Measurements from ENCODE around the gene SLC5A7.

The SLC5A7 gene

GRCh38 chr2:108022628-108023027 is 36.3 kb downstream of the SLC5A7 start:
- Histone ChIP-seq H3K27ac (ENCODE audit: low read length) (no peak overlapping the region), H3K9ac (ENCODE audit: low read length in 2 of 2) (no peak overlapping the region), H3K27me3 (ENCODE audit: control insufficient read depth in 1 of 2, insufficient read depth in 2 of 2, low read length in 2 of 2) (no peaks in the 10 kb centered on the region), H3K4me3 (ENCODE audit: low read length in 2 of 2) (no peak overlapping the region), H3K4me1 (ENCODE audit: control insufficient read depth, insufficient read depth, low read length) (no peaks in the 10 kb centered on the region), H3K9me3 (ENCODE audit: control insufficient read depth in 2 of 2, low read length in 2 of 2) (peaks cover 0 to 2% of the 10 kb centered on the region in 2 donors), H3K36me3 (ENCODE audit: control insufficient read depth in 2 of 2, insufficient read depth in 2 of 2, low read length in 2 of 2) (no peaks in the 10 kb centered on the region)

- Histone ChIP-seq H3K4me1 (ENCODE audit: control insufficient read depth, insufficient read depth, low read length) (no peaks in the 10 kb centered on the region), H3K36me3 (ENCODE audit: control insufficient read depth in 2 of 2, insufficient read depth in 2 of 2, low read length in 2 of 2) (no peaks in the 10 kb centered on the region), H3K4me3 (ENCODE audit: low read length in 2 of 2) (no peak overlapping the region), H3K27ac (ENCODE audit: low read length) (no peak overlapping the region), H3K27me3 (ENCODE audit: control insufficient read depth in 1 of 2, insufficient read depth in 2 of 2, low read length in 2 of 2) (no peaks in the 10 kb centered on the region), H3K9me3 (ENCODE audit: control insufficient read depth in 2 of 2, low read length in 2 of 2) (peaks cover 0 to 2% of the 10 kb centered on the region in 2 donors), H3K9ac (ENCODE audit: low read length in 2 of 2) (no peak overlapping the region)
Measured at GRCh38 chr2:108023776-108024175, 37.5 kb downstream of the SLC5A7 start.

- no peak overlapping the region for H3K27ac ChIP-seq (ENCODE audit: low read length)
Measured at GRCh38 chr2:108026092-108026794, 39.9 kb downstream of the SLC5A7 start.

GRCh38 chr2:108029496-108029895 is 43.2 kb downstream of the SLC5A7 start:
- no peak overlapping the region for H3K9ac ChIP-seq (ENCODE audit: low read length in 2 of 2)
- H3K36me3 ChIP-seq (ENCODE audit: control insufficient read depth in 2 of 2, insufficient read depth in 2 of 2, low read length in 2 of 2): no peaks in the 10 kb centered on the region
- H3K27me3 ChIP-seq (ENCODE audit: control insufficient read depth in 1 of 2, insufficient read depth in 2 of 2, low read length in 2 of 2): no peaks in the 10 kb centered on the region
- H3K27ac ChIP-seq (ENCODE audit: low read length): no peak overlapping the region
- H3K4me1 ChIP-seq (ENCODE audit: control insufficient read depth, insufficient read depth, low read length): no peaks in the 10 kb centered on the region
- H3K9me3 ChIP-seq (ENCODE audit: control insufficient read depth in 2 of 2, low read length in 2 of 2): peaks cover 0 to 3% of the 10 kb centered on the region in 2 donors
- no peak overlapping the region for H3K4me3 ChIP-seq (ENCODE audit: low read length in 2 of 2)

More at GRCh38 chr2:108026092-108026794, 39.9 kb downstream of the SLC5A7 start:
- peaks cover 2 to 3% of the 10 kb centered on the region in 2 donors for H3K9me3 ChIP-seq (ENCODE audit: control insufficient read depth in 2 of 2, low read length in 2 of 2)
- no peak overlapping the region for H3K9ac ChIP-seq (ENCODE audit: low read length in 2 of 2)
- H3K27me3 ChIP-seq (ENCODE audit: control insufficient read depth in 1 of 2, insufficient read depth in 2 of 2, low read length in 2 of 2): no peaks in the 10 kb centered on the region
- H3K4me1 ChIP-seq (ENCODE audit: control insufficient read depth, insufficient read depth, low read length): no peaks in the 10 kb centered on the region
- H3K36me3 ChIP-seq (ENCODE audit: control insufficient read depth in 2 of 2, insufficient read depth in 2 of 2, low read length in 2 of 2): no peaks in the 10 kb centered on the region
- H3K4me3 ChIP-seq (ENCODE audit: low read length in 2 of 2): no peak overlapping the region

- no peak overlapping the region for H3K9ac ChIP-seq (ENCODE audit: low read length in 2 of 2)
- H3K36me3 ChIP-seq (ENCODE audit: control insufficient read depth in 2 of 2, insufficient read depth in 2 of 2, low read length in 2 of 2): no peaks in the 10 kb centered on the region
- peaks cover 0 to 3% of the 10 kb centered on the region in 2 donors for H3K9me3 ChIP-seq (ENCODE audit: control insufficient read depth in 2 of 2, low read length in 2 of 2)
- H3K27me3 ChIP-seq (ENCODE audit: control insufficient read depth in 1 of 2, insufficient read depth in 2 of 2, low read length in 2 of 2): no peaks in the 10 kb centered on the region
- H3K4me1 ChIP-seq (ENCODE audit: control insufficient read depth, insufficient read depth, low read length): no peaks in the 10 kb centered on the region
- H3K27ac ChIP-seq (ENCODE audit: low read length): no peak overlapping the region
- H3K4me3 ChIP-seq (ENCODE audit: low read length in 2 of 2): no peak overlapping the region
Measured at GRCh38 chr2:108029912-108030311, 43.6 kb downstream of the SLC5A7 start.

- no peak overlapping the region for H3K27ac ChIP-seq (ENCODE audit: low read length)
- H3K4me3 ChIP-seq (ENCODE audit: low read length in 2 of 2): no peak overlapping the region
- H3K4me1 ChIP-seq (ENCODE audit: control insufficient read depth, insufficient read depth, low read length): no peaks in the 10 kb centered on the region
- no peaks in the 10 kb centered on the region for H3K27me3 ChIP-seq (ENCODE audit: control insufficient read depth in 1 of 2, insufficient read depth in 2 of 2, low read length in 2 of 2)
- no peak overlapping the region for H3K9ac ChIP-seq (ENCODE audit: low read length in 2 of 2)
- H3K9me3 ChIP-seq (ENCODE audit: control insufficient read depth in 2 of 2, low read length in 2 of 2): peaks cover 0 to 3% of the 10 kb centered on the region in 2 donors
- no peaks in the 10 kb centered on the region for H3K36me3 ChIP-seq (ENCODE audit: control insufficient read depth in 2 of 2, insufficient read depth in 2 of 2, low read length in 2 of 2)
Measured at GRCh38 chr2:108031471-108031941, 45.2 kb downstream of the SLC5A7 start.

GRCh38 chr2:108034843-108035242 is 48.5 kb downstream of the SLC5A7 start:
- Histone ChIP-seq H3K4me1 (ENCODE audit: control insufficient read depth, insufficient read depth, low read length) (no peaks in the 10 kb centered on the region), H3K36me3 (ENCODE audit: control insufficient read depth in 2 of 2, insufficient read depth in 2 of 2, low read length in 2 of 2) (no peaks in the 10 kb centered on the region), H3K9ac (ENCODE audit: low read length in 2 of 2) (no peak overlapping the region), H3K9me3 (ENCODE audit: control insufficient read depth in 2 of 2, low read length in 2 of 2) (peaks cover 0 to 3% of the 10 kb centered on the region in 2 donors), H3K27me3 (ENCODE audit: control insufficient read depth in 1 of 2, insufficient read depth in 2 of 2, low read length in 2 of 2) (no peaks in the 10 kb centered on the region), H3K27ac (ENCODE audit: low read length) (no peak overlapping the region), H3K4me3 (ENCODE audit: low read length in 2 of 2) (no peak overlapping the region)

- no peaks in the 10 kb centered on the region for H3K36me3 ChIP-seq (ENCODE audit: control insufficient read depth in 2 of 2, insufficient read depth in 2 of 2, low read length in 2 of 2)
- no peak overlapping the region for H3K9ac ChIP-seq (ENCODE audit: low read length in 2 of 2)
- no peak overlapping the region for H3K27ac ChIP-seq (ENCODE audit: low read length)
- no peaks in the 10 kb centered on the region for H3K4me1 ChIP-seq (ENCODE audit: control insufficient read depth, insufficient read depth, low read length)
- no peak overlapping the region for H3K4me3 ChIP-seq (ENCODE audit: low read length in 2 of 2)
- peaks cover 0 to 5% of the 10 kb centered on the region in 2 donors for H3K27me3 ChIP-seq (ENCODE audit: control insufficient read depth in 1 of 2, insufficient read depth in 2 of 2, low read length in 2 of 2)
- H3K9me3 ChIP-seq (ENCODE audit: control insufficient read depth in 2 of 2, low read length in 2 of 2): no peaks in the 10 kb centered on the region
Measured at GRCh38 chr2:108048752-108049151, 62.4 kb downstream of the SLC5A7 start.

GRCh38 chr2:108058576-108059137 is 72.3 kb downstream of the SLC5A7 start:
- no peaks in the 10 kb centered on the region for H3K27me3 ChIP-seq (ENCODE audit: control insufficient read depth in 1 of 2, insufficient read depth in 2 of 2, low read length in 2 of 2)
- H3K9ac ChIP-seq (ENCODE audit: low read length in 2 of 2): no peak overlapping the region
- no peak overlapping the region for H3K27ac ChIP-seq (ENCODE audit: low read length)
- no peaks in the 10 kb centered on the region for H3K4me1 ChIP-seq (ENCODE audit: control insufficient read depth, insufficient read depth, low read length)
- peaks cover 0 to 3% of the 10 kb centered on the region in 2 donors for H3K9me3 ChIP-seq (ENCODE audit: control insufficient read depth in 2 of 2, low read length in 2 of 2)
- no peak overlapping the region for H3K4me3 ChIP-seq (ENCODE audit: low read length in 2 of 2)
- H3K36me3 ChIP-seq (ENCODE audit: control insufficient read depth in 2 of 2, insufficient read depth in 2 of 2, low read length in 2 of 2): no peaks in the 10 kb centered on the region

GRCh38 chr2:108061439-108062042 is 75.2 kb downstream of the SLC5A7 start:
- H3K9ac ChIP-seq (ENCODE audit: low read length in 2 of 2): no peak overlapping the region
- H3K36me3 ChIP-seq (ENCODE audit: control insufficient read depth in 2 of 2, insufficient read depth in 2 of 2, low read length in 2 of 2): no peaks in the 10 kb centered on the region
- no peak overlapping the region for H3K27ac ChIP-seq (ENCODE audit: low read length)
- H3K27me3 ChIP-seq (ENCODE audit: control insufficient read depth in 1 of 2, insufficient read depth in 2 of 2, low read length in 2 of 2): no peaks in the 10 kb centered on the region
- peaks cover 0 to 3% of the 10 kb centered on the region in 2 donors for H3K9me3 ChIP-seq (ENCODE audit: control insufficient read depth in 2 of 2, low read length in 2 of 2)
- no peak overlapping the region for H3K4me3 ChIP-seq (ENCODE audit: low read length in 2 of 2)
- H3K4me1 ChIP-seq (ENCODE audit: control insufficient read depth, insufficient read depth, low read length): no peaks in the 10 kb centered on the region

All from stomach smooth muscle (tissue), 2 donors.